Measurements from ENCODE around the gene VPS37C. TPM values are rescaled to one million over a fixed set of nuclear protein-coding genes. Genes with fewer than 3 reads are reported as not detected.

Gene VPS37C
- total and polyA plus RNA-seq, 10 donors = 6.1 to 32.3 (median 20.5) TPM

DNA sequence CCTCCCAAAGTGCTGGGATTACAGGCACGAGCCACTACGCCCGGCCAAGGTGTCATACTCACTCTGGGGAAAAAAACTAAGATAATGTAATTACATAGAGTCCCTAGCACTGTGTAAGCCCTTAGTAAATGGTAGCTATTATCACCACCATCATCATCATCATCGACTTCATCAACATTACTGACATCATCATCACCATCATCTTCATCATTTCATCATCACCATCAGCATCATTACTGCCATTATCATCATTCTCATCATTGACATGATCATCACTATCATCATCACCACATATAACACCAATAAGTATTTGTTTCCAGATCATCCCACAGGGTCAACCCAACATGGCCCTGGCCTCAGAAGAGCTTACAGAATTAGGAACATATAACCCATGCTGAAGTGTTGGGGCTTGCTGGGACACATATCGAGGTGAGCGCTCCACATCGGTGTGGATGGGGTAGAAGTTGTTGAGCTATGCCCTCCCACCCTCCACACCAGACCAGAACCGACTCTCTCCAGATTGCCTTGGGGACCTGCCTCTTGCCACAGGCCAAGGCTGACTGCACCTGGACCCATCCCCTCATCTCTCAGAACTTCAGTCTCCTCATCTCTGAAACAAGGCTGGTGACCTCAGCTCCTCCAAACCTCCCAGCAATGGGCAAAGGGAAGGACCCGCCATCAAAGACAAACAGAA, 73.7 kb downstream of the VPS37C start:
- Histone ChIP-seq H3K4me3 (no peak overlapping the region), H3K27ac (no peak overlapping the region), H3K9me3 (no peaks in the 10 kb centered on the region), H3K36me3 (no peaks in the 10 kb centered on the region), H3K4me1 (peaks cover 0 to 26% (median 15%) of the 10 kb centered on the region in 6 donors), H3K27me3 (replicated peaks in 1 of 7) (no peaks in the 10 kb centered on the region)
- 91 to 97% (median 94%) methylated on average over 9 of the region's 9 CpGs for WGBS, 5 donors
- intact Hi-C loops (cut with DNase I; ENCODE audit: low total_unique reads) = no loop called here
- DNase-seq = no peak
- TF ChIP-seq POLR2A (IDR thresholded peaks at IDR 0.05) = no peak
- TF ChIP-seq, protein P1, sequence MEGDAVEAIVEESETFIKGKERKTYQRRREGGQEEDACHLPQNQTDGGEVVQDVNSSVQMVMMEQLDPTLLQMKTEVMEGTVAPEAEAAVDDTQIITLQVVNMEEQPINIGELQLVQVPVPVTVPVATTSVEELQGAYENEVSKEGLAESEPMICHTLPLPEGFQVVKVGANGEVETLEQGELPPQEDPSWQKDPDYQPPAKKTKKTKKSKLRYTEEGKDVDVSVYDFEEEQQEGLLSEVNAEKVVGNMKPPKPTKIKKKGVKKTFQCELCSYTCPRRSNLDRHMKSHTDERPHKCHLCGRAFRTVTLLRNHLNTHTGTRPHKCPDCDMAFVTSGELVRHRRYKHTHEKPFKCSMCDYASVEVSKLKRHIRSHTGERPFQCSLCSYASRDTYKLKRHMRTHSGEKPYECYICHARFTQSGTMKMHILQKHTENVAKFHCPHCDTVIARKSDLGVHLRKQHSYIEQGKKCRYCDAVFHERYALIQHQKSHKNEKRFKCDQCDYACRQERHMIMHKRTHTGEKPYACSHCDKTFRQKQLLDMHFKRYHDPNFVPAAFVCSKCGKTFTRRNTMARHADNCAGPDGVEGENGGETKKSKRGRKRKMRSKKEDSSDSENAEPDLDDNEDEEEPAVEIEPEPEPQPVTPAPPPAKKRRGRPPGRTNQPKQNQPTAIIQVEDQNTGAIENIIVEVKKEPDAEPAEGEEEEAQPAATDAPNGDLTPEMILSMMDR (IDR thresholded peaks at IDR 0.05 in 8 of 11, conservative IDR thresholded peaks at IDR 0.05 in 3 of 11) = no peak
- no peak for TF ChIP-seq POLR2AphosphoS5 (IDR thresholded peaks at IDR 0.05)

DNA sequence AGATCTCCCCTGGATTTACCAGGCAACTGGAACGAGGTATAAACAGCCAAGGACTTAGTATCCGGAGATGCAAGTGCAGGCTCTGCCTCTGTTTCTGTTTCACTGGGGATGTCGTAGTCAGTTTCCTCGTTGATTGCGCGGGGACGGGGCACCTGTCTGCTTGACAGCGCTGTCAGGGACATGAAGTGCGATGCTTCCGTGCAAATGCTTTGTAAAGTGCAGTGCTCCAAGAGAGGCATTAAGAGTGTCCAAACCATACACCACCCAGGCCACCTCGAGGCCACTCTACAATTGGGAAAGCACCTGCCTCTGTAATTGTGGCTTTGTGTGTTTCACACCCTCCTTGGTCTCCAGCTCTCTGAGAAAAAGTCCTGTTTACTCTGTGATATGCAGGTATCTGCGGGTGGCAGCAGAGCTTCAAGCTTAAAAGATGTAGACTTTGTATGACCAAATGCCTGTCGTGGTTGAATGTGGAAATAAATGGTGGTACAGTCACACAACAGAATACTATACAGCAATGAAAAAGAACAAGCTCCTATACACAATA, 77.6 kb downstream of the VPS37C start:
- Histone ChIP-seq H3K4me3 (peak overlapping the region in 1 of 8 donors; percentile 0), H3K27ac (peak overlapping the region; percentile 20 to 82 (median 62)), H3K4me1 (peaks cover 0 to 29% (median 18%) of the 10 kb centered on the region in 6 donors), H3K9me3 (no peaks in the 10 kb centered on the region), H3K27me3 (replicated peaks in 1 of 7) (no peaks in the 10 kb centered on the region), H3K36me3 (no peaks in the 10 kb centered on the region)
- WGBS, 5 donors = 69 to 88% (median 83%) methylated on average over 11 to 13 of the region's 13 CpGs
- no peak for DNase-seq
- intact Hi-C loops (cut with DNase I; ENCODE audit: low total_unique reads) = no loop called here
- peak in 2 of 3 donors; percentile 39 to 40 for TF ChIP-seq POLR2AphosphoS5 (IDR thresholded peaks at IDR 0.05)
- no peak for TF ChIP-seq POLR2A (IDR thresholded peaks at IDR 0.05)

DNA sequence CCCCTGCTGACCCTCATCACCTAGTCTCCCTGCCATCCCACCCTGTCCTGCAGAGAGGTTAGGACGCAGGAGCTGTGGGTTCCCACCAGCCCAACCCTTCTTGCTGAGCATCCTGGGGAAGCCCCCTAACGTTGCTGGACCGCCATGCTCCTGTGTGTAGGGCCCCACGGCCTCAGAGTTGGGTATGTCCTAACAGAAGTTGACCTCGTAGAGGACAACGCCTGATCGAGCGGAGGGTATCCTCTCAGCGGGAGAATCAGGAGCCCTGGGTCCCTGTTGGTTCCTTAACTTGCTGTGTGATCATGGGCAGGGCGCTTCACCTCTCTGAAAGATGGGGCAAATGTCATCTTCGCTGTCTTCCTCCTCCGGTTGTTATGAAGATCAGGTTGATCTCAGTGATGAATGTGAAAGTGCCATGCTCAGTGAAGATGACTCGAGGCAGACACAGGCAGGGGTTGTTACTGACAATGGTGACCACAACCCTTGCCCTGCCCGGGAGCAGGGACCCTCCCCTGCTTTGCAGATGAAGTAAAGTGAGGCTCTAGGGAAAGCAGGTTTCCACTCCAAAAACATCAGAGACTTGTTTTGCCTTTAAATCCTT, 78.2 kb downstream of the VPS37C start:
- peaks cover 0 to 29% (median 18%) of the 10 kb centered on the region in 6 donors for H3K4me1 ChIP-seq
- intact Hi-C loops (cut with DNase I; ENCODE audit: low total_unique reads) = no loop called here
- no peak for DNase-seq
- TF ChIP-seq POLR2A (IDR thresholded peaks at IDR 0.05) (no peak), POLR2AphosphoS5 (IDR thresholded peaks at IDR 0.05) (no peak)
- TF ChIP-seq, protein P1 (IDR thresholded peaks at IDR 0.05 in 8 of 11, conservative IDR thresholded peaks at IDR 0.05 in 3 of 11) = no peak
- no peaks in the 10 kb centered on the region for H3K9me3 ChIP-seq
- 72 to 86% (median 80%) methylated on average over 13 to 14 of the region's 14 CpGs for WGBS, 5 donors
- H3K27me3 ChIP-seq (replicated peaks in 1 of 7) = no peaks in the 10 kb centered on the region
- peak overlapping the region in 1 of 8 donors; percentile 0 for H3K4me3 ChIP-seq
- no peaks in the 10 kb centered on the region for H3K36me3 ChIP-seq
- H3K27ac ChIP-seq = peak overlapping the region; percentile 20 to 82 (median 62)

DNA sequence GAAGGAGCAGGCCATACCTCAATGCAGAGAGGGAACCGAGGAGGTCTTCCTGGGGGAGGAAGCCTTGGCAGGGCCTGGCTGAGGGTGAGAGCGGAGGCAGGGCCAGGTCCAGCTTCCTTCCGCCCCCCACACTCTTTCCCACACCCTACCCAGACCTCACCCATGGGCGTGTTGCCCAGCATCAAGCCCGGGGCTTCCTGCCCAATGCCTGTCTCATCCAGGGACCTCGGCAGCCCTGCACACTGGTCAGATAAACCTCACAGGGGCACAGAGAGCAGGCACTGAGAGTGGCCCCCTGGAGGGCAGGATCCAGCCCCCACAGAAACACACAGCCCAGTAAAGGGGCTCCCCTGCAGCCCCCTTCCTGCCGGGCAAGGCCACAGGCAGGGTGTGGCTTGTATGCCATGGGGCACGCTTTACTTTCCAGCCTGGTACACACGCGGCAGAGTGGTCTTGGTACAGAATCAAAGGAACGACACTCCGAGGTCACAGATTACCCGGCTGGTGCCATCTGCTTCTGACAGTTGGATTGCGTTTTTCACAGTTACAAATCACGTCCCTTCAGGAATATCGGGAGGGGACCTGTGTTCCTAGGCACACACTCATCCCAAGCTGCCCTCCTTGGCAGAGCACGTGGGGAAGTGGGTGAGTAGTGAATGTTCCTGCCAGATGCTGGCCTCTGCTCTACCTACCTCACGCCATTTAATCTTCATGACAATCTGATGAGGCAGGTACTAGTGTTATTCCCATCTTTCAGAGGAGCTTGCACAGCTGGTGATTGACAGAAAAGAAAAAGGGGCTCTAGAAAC, 79.0 kb downstream of the VPS37C start:
- Histone ChIP-seq H3K27me3 (replicated peaks in 1 of 7) (no peaks in the 10 kb centered on the region), H3K4me3 (no peak overlapping the region), H3K27ac (peak overlapping the region; percentile 20 to 82 (median 62)), H3K36me3 (no peaks in the 10 kb centered on the region), H3K9me3 (no peaks in the 10 kb centered on the region), H3K4me1 (peaks cover 0 to 29% (median 18%) of the 10 kb centered on the region in 6 donors)
- TF ChIP-seq POLR2AphosphoS5 (IDR thresholded peaks at IDR 0.05) (peak; percentile 41 to 63 (median 52)), POLR2A (IDR thresholded peaks at IDR 0.05) (no peak)
- TF ChIP-seq, protein P1 (IDR thresholded peaks at IDR 0.05 in 8 of 11, conservative IDR thresholded peaks at IDR 0.05 in 3 of 11) = no peak
- intact Hi-C loops (cut with DNase I; ENCODE audit: low total_unique reads) = no loop called here
- WGBS, 5 donors = 51 to 72% (median 64%) methylated on average over 11 to 18 of the region's 18 CpGs
- DNase-seq = no peak
